SK-N-SH treated with all-trans-retinoic acid at 6 μM for 48 hours (cell line): ENCODE data around the gene C15orf62.

Source experiments
- ATAC-seq: fragments of 200-7000 bp; cut with Tn5 transposase; 3 replicates; pipeline ENCODE4 v1.9.1; 2020; ENCODE audit warnings: mild to moderate bottlenecking, moderate library complexity
- ARNTL ChIP-seq: fragments of 450-650 bp; formaldehyde crosslinking; IDR thresholded peaks from 2 replicates; pipeline ENCODE4 v1.5.0; 2020; ENCODE audit warnings: low read depth, mild to moderate bottlenecking, moderate library complexity, borderline replicate concordance
- BACH2 ChIP-seq: fragments of 250-450 bp; sonication (Bioruptor Pico); IDR thresholded peaks from 2 replicates; pipeline ENCODE4 v1.9.0; 2021; ENCODE audit warnings: mild to moderate bottlenecking, borderline replicate concordance
- CREB5 ChIP-seq: fragments of 250-450 bp; sonication (Bioruptor Pico); IDR thresholded peaks from 2 replicates; pipeline ENCODE4 v1.5.1; 2020; ENCODE audit warnings: low read depth, mild to moderate bottlenecking, moderate library complexity
- CSDC2 ChIP-seq: fragments of 250-450 bp; sonication (Bioruptor Pico); IDR thresholded peaks from 2 replicates; pipeline ENCODE4 v1.5.0; 2020; ENCODE audit warnings: mild to moderate bottlenecking, moderate library complexity
- CSRNP3 ChIP-seq: fragments of 250-450 bp; sonication (Bioruptor Pico); IDR thresholded peaks from 2 replicates; pipeline ENCODE4 v1.5.1; 2021; ENCODE audit warnings: mild to moderate bottlenecking, moderate library complexity
- ESRRG ChIP-seq: fragments of 250-450 bp; sonication (Bioruptor Pico); IDR thresholded peaks from 2 replicates; pipeline ENCODE4 v1.6.1; 2021; ENCODE audit warnings: mild to moderate bottlenecking
- GLIS3 ChIP-seq: fragments of 250-450 bp; sonication (Bioruptor Pico); IDR thresholded peaks from 2 replicates; pipeline ENCODE4 v1.5.0; 2020; ENCODE audit warnings: mild to moderate bottlenecking, moderate library complexity
- ISL1 ChIP-seq: fragments of 250-450 bp; sonication (Bioruptor Pico); IDR thresholded peaks from 2 replicates; pipeline ENCODE4 v2.1.2; 2022; ENCODE audit warnings: mild to moderate bottlenecking, moderate library complexity
- OSR1 ChIP-seq: fragments of 250-450 bp; sonication (Bioruptor Pico); IDR thresholded peaks from 2 replicates; pipeline ENCODE4 v1.8.0; 2022; ENCODE audit warnings: moderate library complexity, mild to moderate bottlenecking, inconsistent platforms
- POU6F1 ChIP-seq: fragments of 250-450 bp; sonication (Bioruptor Pico); IDR thresholded peaks from 2 replicates; pipeline ENCODE4 v1.8.0; 2021; ENCODE audit warnings: low read depth, mild to moderate bottlenecking, moderate library complexity, borderline replicate concordance
- PPARA ChIP-seq: fragments of 250-450 bp; sonication (Bioruptor Pico); IDR thresholded peaks from 2 replicates; pipeline ENCODE4 v1.5.0; 2020; ENCODE audit warnings: mild to moderate bottlenecking, borderline replicate concordance
- RARB ChIP-seq: fragments of 250-450 bp; sonication (Bioruptor Pico); IDR thresholded peaks from 2 replicates; pipeline ENCODE4 v1.8.0; 2021; ENCODE audit warnings: mild to moderate bottlenecking, moderate library complexity
- SNAI2 ChIP-seq: fragments of 250-450 bp; sonication (Bioruptor Pico); IDR thresholded peaks from 2 replicates; pipeline ENCODE4 v1.5.0; 2020; ENCODE audit warnings: mild to moderate bottlenecking, moderate library complexity
- TCF4 ChIP-seq: fragments of 250-450 bp; sonication (Bioruptor Pico); IDR thresholded peaks from 2 replicates; pipeline ENCODE4 v1.8.0; 2021; ENCODE audit warnings: mild to moderate bottlenecking, moderate library complexity, borderline replicate concordance
- TOX ChIP-seq: fragments of 250-450 bp; sonication (Bioruptor Pico); IDR thresholded peaks from 2 replicates; pipeline ENCODE4 v1.8.0; 2021; ENCODE audit warnings: mild to moderate bottlenecking, moderate library complexity, borderline replicate concordance
- TSHZ2 ChIP-seq: fragments of 250-450 bp; sonication (Bioruptor Pico); IDR thresholded peaks from 2 replicates; pipeline ENCODE4 v1.5.0; 2020; ENCODE audit warnings: mild to moderate bottlenecking, moderate library complexity
- ZC3H10 ChIP-seq: fragments of 250-450 bp; sonication (Bioruptor Pico); IDR thresholded peaks from 2 replicates; pipeline ENCODE4 v1.5.1; 2021; ENCODE audit warnings: mild to moderate bottlenecking, moderate library complexity
- ZFP30 ChIP-seq: fragments of 450-650 bp; formaldehyde crosslinking; IDR thresholded peaks from 2 replicates; pipeline ENCODE4 v1.5.0; 2022; ENCODE audit warnings: mild to moderate bottlenecking, moderate library complexity
- ZNF565 ChIP-seq: fragments of 450-650 bp; formaldehyde crosslinking; conservative IDR thresholded peaks from 2 replicates; pipeline ENCODE4 v1.5.0; 2020; ENCODE audit warnings: low read depth, mild to moderate bottlenecking, moderate library complexity
- ZNF70 ChIP-seq: fragments of 450-650 bp; formaldehyde crosslinking; IDR thresholded peaks from 2 replicates; pipeline ENCODE4 v1.5.0; 2020; ENCODE audit warnings: mild to moderate bottlenecking, moderate library complexity
- ZNF8 ChIP-seq: fragments of 450-650 bp; formaldehyde crosslinking; IDR thresholded peaks from 2 replicates; pipeline ENCODE4 v1.5.0; 2020; ENCODE audit warnings: mild to moderate bottlenecking, moderate library complexity

The C15orf62 gene

GRCh38 chr15:40806672-40807027, 36.9 kb downstream of the C15orf62 start:
- ATAC-seq, result no peak; the same call in 2 of the 3 replicates
- TF ChIP-seq SNAI2, result no peak
- no peak for TF ChIP-seq ZNF8 (CRISPR knock-in tag)
- no peak for TF ChIP-seq CSRNP3 (CRISPR knock-in tag)
- no peak for TF ChIP-seq ESRRG (CRISPR knock-in tag)
- no peak for TF ChIP-seq ZNF565 (CRISPR knock-in tag)
- no peak for TF ChIP-seq ARNTL
- TF ChIP-seq GLIS3 (CRISPR knock-in tag), result no peak
- no peak for TF ChIP-seq ZNF70 (CRISPR knock-in tag)
- TF ChIP-seq PPARA (CRISPR knock-in tag), result no peak
- TF ChIP-seq CREB5, result no peak

GRCh38 chr15:40807028-40807887, 37.5 kb downstream of the C15orf62 start, which contains the start of the genes DNAJC17 and ZFYVE19:
Gene DNAJC17, minus strand, starts transcription at chr15:40807473. Its CDS starts 27 bp downstream, at chr15:40807446.
Gene ZFYVE19, plus strand, starts transcription at chr15:40807089. Its CDS starts 501 bp downstream, at chr15:40807590.
- TF ChIP-seq ZNF70 (CRISPR knock-in tag) (no peak), CSRNP3 (CRISPR knock-in tag) (no peak), TOX (CRISPR knock-in tag) (no peak), ZNF565 (CRISPR knock-in tag) (no peak), ZC3H10 (no peak), RARB (CRISPR knock-in tag) (no peak), ISL1 (CRISPR knock-in tag) (no peak), TCF4 (CRISPR knock-in tag) (no peak), ARNTL (no peak), ESRRG (CRISPR knock-in tag) (no peak), POU6F1 (CRISPR knock-in tag) (no peak), PPARA (CRISPR knock-in tag) (no peak)
- peak; percentile 99 for ATAC-seq

- peak; percentile 1; the same call in 1 of the 3 replicates for ATAC-seq
- TF ChIP-seq CREB5, result no peak
- no peak for TF ChIP-seq CSRNP3 (CRISPR knock-in tag)
- TF ChIP-seq OSR1, result no peak
- no peak for TF ChIP-seq BACH2 (CRISPR knock-in tag)
- TF ChIP-seq TOX (CRISPR knock-in tag), result no peak
- no peak for TF ChIP-seq ZNF70 (CRISPR knock-in tag)
- no peak for TF ChIP-seq PPARA (CRISPR knock-in tag)
- no peak for TF ChIP-seq SNAI2
- TF ChIP-seq POU6F1 (CRISPR knock-in tag), result no peak
- TF ChIP-seq ARNTL, result no peak
- TF ChIP-seq RARB (CRISPR knock-in tag), result no peak
- TF ChIP-seq CSDC2 (CRISPR knock-in tag), result no peak
- TF ChIP-seq ISL1 (CRISPR knock-in tag), result no peak
- no peak for TF ChIP-seq ZFP30 (CRISPR knock-in tag)
- TF ChIP-seq TSHZ2, result no peak
- no peak for TF ChIP-seq ZNF8 (CRISPR knock-in tag)
These were observed 38.2 kb downstream of the C15orf62 start for GRCh38 chr15:40807888-40808461.
